HG03097 (cell line): ENCODE data around the gene CLSTN2.
"Not testable (repeated sequence)": the region's sequence is repeated elsewhere in the genome, so short reads cannot be mapped to it uniquely, and the experiment has no call there.

Source experiments
- ATAC-seq: cut with Tn5 transposase; IDR thresholded peaks from one replicate; pipeline ENCODE4 v1.9.1; 2021; ENCODE audit not compliant: unreplicated experiment, low FRiP score

Gene CLSTN2

GRCh38 chr3:140396110-140396509 lies 461.1 kb downstream of the CLSTN2 start:
- ATAC-seq = no peak

GRCh38 chr3:140397847-140398246 lies 462.9 kb downstream of the CLSTN2 start:
- ATAC-seq = no peak

GRCh38 chr3:140398387-140398786 lies 463.4 kb downstream of the CLSTN2 start:
- no peak for ATAC-seq

- ATAC-seq = no peak
Observed at GRCh38 chr3:140399871-140400270, 464.9 kb downstream of the CLSTN2 start.

- no peak for ATAC-seq
Observed at GRCh38 chr3:140403079-140403478, 468.1 kb downstream of the CLSTN2 start.

DNA sequence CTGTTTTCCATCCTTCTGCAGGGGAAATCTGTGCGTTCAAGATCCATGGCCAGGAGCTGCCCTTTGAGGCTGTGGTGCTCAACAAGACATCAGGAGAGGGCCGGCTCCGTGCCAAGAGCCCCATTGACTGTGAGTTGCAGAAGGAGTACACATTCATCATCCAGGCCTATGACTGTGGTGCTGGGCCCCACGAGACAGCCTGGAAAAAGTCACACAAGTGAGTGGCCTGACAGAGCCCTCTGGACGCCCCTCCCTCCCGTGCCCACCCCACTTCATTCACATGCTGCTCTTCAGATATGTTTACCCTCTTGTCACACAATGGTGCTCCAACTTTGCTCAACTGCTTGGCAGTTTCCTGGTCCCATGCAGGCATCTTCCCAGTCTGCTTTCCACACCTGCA lies 468.6 kb downstream of the CLSTN2 start:
- ATAC-seq = no peak

GRCh38 chr3:140406655-140407054 lies 471.7 kb downstream of the CLSTN2 start:
- ATAC-seq = no peak

GRCh38 chr3:140408252-140408651 lies 473.3 kb downstream of the CLSTN2 start:
- ATAC-seq = no peak

- no peak for ATAC-seq
Observed at GRCh38 chr3:140416666-140417065, 481.7 kb downstream of the CLSTN2 start.

- ATAC-seq = no peak
Observed at GRCh38 chr3:140420621-140421357, 485.8 kb downstream of the CLSTN2 start.

- ATAC-seq = no peak
Observed at GRCh38 chr3:140421884-140422283, 486.9 kb downstream of the CLSTN2 start.

DNA sequence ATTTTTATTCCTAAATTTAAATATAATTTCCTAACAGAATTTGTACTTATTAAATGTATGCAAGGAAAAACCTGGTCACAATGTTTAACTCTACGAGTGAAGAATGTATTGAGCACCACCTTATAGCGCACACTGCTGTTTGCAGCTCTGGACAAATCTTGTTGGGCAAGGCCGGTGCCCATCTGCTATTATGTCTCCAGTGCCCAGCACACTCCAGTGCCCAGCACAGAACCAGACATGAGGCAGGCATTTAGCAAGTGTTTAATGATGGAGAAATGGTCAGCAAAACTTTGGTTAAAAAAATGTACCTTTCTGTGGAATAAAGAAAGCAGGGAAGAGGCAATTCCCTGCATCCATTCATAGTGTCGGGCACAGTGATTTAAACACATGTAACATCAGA lies 488.2 kb downstream of the CLSTN2 start:
- ATAC-seq = no peak

GRCh38 chr3:140423574-140423973 lies 488.6 kb downstream of the CLSTN2 start:
- ATAC-seq = not testable (repeated sequence)

- ATAC-seq = no peak
Observed at GRCh38 chr3:140424211-140424610, 489.2 kb downstream of the CLSTN2 start.

DNA sequence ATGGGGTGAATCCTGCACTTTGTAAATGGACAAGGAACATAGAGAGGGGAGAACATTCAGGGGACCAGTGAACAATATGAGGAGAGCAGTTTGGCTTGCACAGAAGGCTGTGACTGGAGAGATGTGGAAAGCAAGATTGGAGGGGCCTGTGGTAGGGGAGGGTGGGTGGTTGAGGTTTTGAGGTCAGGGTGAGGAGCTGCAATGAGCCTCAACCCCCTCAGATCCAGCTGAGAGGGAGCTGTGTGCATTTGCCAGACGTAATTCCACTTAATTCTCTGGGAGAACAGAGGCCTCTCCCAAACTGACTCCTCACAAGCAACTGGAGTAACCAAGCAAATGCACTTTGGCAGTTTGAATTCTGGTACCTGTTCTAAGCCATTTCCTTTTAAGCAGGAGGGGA lies 489.7 kb downstream of the CLSTN2 start:
- ATAC-seq = no peak

DNA sequence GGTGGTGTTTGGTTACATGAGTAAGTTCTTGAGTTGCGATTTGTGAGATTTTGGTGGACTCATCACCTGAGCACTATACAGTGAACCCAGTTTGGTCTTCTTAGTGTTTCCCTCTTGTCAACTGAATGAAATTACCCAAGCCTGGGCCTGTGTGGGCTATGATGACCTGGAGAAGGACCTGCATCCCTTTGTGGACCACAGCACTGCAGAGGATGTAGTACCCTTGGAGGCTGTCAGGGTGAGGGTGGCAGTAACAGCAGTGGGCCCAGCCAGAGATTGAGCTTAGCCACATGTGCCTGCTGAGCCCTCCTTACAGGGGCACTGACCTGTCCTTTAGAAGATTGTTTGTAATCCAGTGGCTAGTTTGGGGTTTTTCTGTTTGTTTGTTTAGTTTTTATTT lies 492.8 kb downstream of the CLSTN2 start:
- ATAC-seq = no peak

DNA sequence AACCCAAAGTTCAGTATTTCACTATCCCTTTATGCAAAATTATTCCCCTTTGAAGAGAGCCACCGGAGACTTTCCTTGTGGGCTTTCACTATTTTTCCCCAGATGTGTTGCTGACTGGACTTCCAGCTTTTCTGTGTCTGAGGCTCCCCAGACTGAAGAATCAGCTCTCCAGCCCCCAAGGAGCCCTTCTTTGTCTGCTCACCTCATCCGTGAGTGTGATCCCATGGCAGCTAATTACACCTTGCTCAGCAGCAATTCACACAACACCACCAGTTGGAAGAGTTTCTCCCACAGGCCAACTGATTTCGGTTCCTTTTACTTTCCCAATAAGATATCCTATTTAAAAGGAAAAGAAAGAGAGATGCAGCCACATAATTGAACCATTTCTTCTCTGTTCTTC lies 493.4 kb downstream of the CLSTN2 start:
- ATAC-seq = no peak

DNA sequence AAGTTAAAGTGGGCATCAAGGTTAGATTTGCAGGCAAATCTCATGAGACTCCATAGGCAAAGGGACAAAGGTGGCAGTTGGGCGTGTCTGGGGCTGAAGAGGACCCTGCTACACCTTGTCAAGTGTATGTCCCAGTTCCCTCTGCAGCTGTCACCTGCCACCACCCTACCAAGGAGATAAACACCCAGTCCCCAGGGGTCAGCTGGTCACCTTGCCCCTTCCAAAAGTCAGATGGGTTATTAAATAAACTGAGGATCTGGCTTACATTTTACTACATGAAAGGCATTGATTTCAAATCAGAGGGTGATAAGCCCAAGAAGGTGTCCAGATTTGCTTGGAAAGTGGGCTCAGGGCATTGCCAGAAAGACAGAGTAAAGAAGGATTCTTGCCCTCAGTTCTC lies 494.8 kb downstream of the CLSTN2 start:
- no peak for ATAC-seq

GRCh38 chr3:140430494-140430893 lies 495.5 kb downstream of the CLSTN2 start:
- ATAC-seq = no peak

DNA sequence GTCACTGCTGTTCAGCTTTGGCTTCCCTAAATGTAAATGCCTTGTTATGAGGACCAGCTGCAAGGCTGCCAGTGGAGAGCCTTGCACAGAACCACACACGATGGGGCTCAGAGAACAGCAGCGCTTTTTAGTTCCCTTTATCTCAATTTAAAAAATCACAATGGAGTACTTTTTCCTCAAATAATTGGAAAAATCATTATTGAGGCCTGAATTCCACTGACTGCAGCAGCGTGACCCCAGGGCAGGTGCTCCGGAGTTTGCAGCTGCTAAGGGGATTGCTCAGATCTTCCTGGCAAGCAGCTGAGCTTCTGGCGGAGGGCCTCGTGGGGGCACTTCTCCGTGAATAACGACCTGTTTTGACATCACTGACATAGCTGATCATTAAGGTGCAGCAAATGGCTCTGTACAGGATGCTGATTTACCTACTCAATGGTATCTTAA lies 497.3 kb downstream of the CLSTN2 start:
- no peak for ATAC-seq

DNA sequence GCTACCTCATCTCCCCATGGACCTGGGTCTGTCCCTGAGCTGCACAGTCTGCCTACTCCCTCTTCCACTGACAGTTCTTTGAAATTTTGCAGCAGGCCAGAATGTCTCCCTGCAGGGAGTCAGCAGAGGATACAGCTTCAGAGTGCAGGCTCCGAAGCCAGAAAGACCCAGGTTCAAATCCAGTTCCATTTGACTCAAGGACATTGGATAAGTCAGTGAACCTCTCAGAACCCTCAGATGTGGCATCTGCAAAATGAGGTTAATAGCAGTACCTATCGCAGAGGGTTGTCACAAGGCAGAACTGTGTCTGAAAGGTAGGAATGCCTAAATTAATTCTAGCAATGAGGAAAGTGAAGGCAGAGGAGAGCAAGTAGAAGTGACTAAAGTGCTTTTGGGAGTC lies 498.4 kb downstream of the CLSTN2 start:
- no peak for ATAC-seq

DNA sequence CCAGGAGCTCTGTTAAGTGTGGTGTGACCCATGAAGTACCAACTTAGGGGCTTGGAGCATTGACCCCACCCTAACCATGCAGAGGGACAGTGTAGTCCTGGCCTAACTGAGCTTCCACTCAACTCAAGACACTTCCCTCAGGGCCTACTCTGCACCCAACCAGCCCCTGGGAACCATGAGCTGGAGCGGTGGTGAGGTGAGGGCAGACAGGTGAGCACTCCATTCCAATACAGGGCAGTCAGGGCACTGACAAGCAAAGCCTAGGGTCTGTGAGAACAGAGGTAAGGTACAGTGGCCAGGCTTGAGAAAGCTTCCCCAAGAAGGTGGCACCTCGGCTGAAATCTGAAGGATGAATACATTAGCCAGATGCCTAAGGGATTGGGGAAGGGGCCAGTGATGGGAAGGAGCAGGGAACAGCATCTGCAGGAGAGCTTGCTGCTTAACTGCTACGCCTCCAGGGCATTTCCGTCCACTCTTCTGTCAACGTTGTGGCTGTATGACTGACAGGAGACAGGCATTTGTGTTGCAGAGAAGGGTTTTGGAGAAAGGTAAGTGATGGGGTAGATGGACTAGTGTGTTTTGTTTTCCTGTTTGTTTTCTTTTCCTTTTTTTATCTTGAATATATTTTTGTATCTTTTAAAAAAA lies 499.4 kb downstream of the CLSTN2 start:
- no peak for ATAC-seq
